Ovary (tissue), 9 donors: Measurements from ENCODE around the gene RHOU. TPM values are rescaled to one million over a fixed set of nuclear protein-coding genes. Genes with fewer than 3 reads are reported as not detected.

Source experiments
- DNase-seq, 5 donors: peaks; one replicate each; pipeline ENCODE4 v3.0.0-alpha.2; 2019 to 2020
- H3K27ac ChIP-seq, 2 donors: fragments of 200-600 bp; one replicate each; pipeline versions ENCODE4 v1.5.1 to v1.8.0; 2019 to 2022
- H3K27me3 ChIP-seq: fragments of 200-600 bp; one replicate; pipeline ENCODE4 v1.8.0; 2022
- H3K36me3 ChIP-seq: fragments of 200-600 bp; sonication (generic); one replicate; pipeline ENCODE4 v1.5.1; 2019
- H3K4me1 ChIP-seq: one replicate; pipeline ENCODE4 v1.8.1; 2013; ENCODE audit warnings: mild to moderate bottlenecking, moderate library complexity; ENCODE audit not compliant: insufficient read depth
- H3K4me3 ChIP-seq: fragments of 200-600 bp; sonication (generic); one replicate; pipeline ENCODE4 v1.5.1; 2017
- H3K9me3 ChIP-seq, 2 donors: fragments of 200-600 bp in 1 of 2; sonication (generic) in 1 of 2; one replicate each; pipeline versions ENCODE4 v1.5.1 to v1.8.1; 2013 to 2019; ENCODE audit warnings: mild to moderate bottlenecking in 1 of 2, moderate library complexity in 1 of 2
- CTCF ChIP-seq, 3 donors: fragments of 450-650 bp in 2 of 3; fragments of 200-600 bp in 1 of 3; IDR thresholded peaks; one replicate each; pipeline versions ENCODE4 v1.5.1 to v1.8.0; 2016 to 2022; ENCODE audit warnings: antibody characterized with exemption in 3 of 3, mild to moderate bottlenecking in 1 of 3
- EP300 ChIP-seq: sonication (generic); formaldehyde crosslinking; IDR thresholded peaks from one replicate; pipeline ENCODE4 v1.6.1; 2017; ENCODE audit warnings: antibody characterized with exemption
- POLR2A ChIP-seq: fragments of 450-650 bp; IDR thresholded peaks from one replicate; pipeline ENCODE4 v1.6.1; 2017; ENCODE audit warnings: antibody characterized with exemption, mild to moderate bottlenecking, moderate library complexity
- WGBS, 3 donors: extraction: QIAGEN DNeasy Blood & Tissue Kit in 1 of 3; methylation state at CpG; one replicate each; pipeline versions ENCODE4 v1.1.5 to v1.1.7; 2013 to 2017; 5-methylcytosine and 5-hydroxymethylcytosine counted together
- intact Hi-C, 4 donors: fragments of 100-400 bp; cut with DNase I; formaldehyde crosslinking; loops; one replicate each; pipeline versions ENCODE4 v1.11.0 to v1.15.1; 2022 to 2023
- polyA plus RNA-seq, 2 donors: library from polyadenylated mRNA; stranded (reverse); fragments of 200-250 nt in 1 of 2; fragments of 350-450 nt in 1 of 2; fragmentation: Illumina TruSeq in 1 of 2; extraction: RNeasy Lipid Tissue Mini Kit (QIAGEN cat#74804) in 1 of 2; gene quantifications; one replicate each; pipeline ENCODE4 v1.2.3, GENCODE V29; 2013 to 2014
- total RNA-seq, 7 donors: library from RNA; depleted of rRNA in 2 of 7; stranded (reverse); fragments of >200 nt in 2 of 7; fragmentation: NEBNext Ultra II Directional in 3 of 7; extraction: Animal tissue kit (Norgen Biotek cat#: 25700) in 3 of 7; gene quantifications; one replicate each; pipeline versions ENCODE4 v1.1.0 to v1.2.4, GENCODE V29; 2016 to 2023
- donor health status: DM: no; HTN: no; CAD: no; lungs with moderate emphysema.
- donor health status: DM: no; HTN: no; CAD: no.
- donor health status: Bipolar disorder and iron deficiency.
- donor health status: DM: yes; HTN: yes; CAD: no.
- donor health status: DM: no; HTN: no; CAD: no.
- donor health status: DM: yes; HTN: yes; CAD: no.

Gene RHOU
- total and polyA plus RNA-seq, 9 donors: 20.5 to 131 (median 37.8) TPM

- intact Hi-C loops: loop anchor here in 3 of 4 donors (10.0 kb wide), 2 partner anchors 172 to 522 kb away; no protein-coding TSS in a partner anchor
- no peak for DNase-seq
- no peaks in the 10 kb centered on the region for H3K9me3 ChIP-seq
- TF ChIP-seq CTCF (IDR thresholded peaks at IDR 0.05) (no peak), EP300 (no peak), POLR2A (no peak)
- WGBS, 3 donors: 74 to 82% (median 78%) methylated on average over 8 of the region's 8 CpGs
- no peak overlapping the region for H3K4me3 ChIP-seq
- H3K27me3 ChIP-seq: no peaks in the 10 kb centered on the region
- H3K36me3 ChIP-seq: no peaks in the 10 kb centered on the region
- H3K4me1 ChIP-seq: peaks cover 3% of the 10 kb centered on the region
- no peak overlapping the region for H3K27ac ChIP-seq
These were observed 2.9 kb upstream of the RHOU start for GRCh38 chr1:228732426-228732825.

- H3K4me3 ChIP-seq: no peak overlapping the region
- no peak for TF ChIP-seq POLR2A
- TF ChIP-seq CTCF (IDR thresholded peaks at IDR 0.05): no peak
- no peak for TF ChIP-seq EP300
- H3K9me3 ChIP-seq: no peaks in the 10 kb centered on the region
- H3K27me3 ChIP-seq: no peaks in the 10 kb centered on the region
- no peak for DNase-seq
- H3K36me3 ChIP-seq: no peaks in the 10 kb centered on the region
- WGBS, 3 donors: 82 to 94% (median 94%) methylated on average over 4 of the region's 4 CpGs
- peaks cover 2% of the 10 kb centered on the region for H3K4me1 ChIP-seq
- intact Hi-C loops: loop anchor here in 3 of 4 donors (10.0 kb wide), 2 partner anchors 171 to 521 kb away; no protein-coding TSS in a partner anchor
- H3K27ac ChIP-seq: no peak overlapping the region
These were observed 1.7 kb upstream of the RHOU start for GRCh38 chr1:228733576-228733975.

GRCh38 chr1:228735871-228736586 lies 750 bp downstream of the RHOU start:
- intact Hi-C loops: loop anchor here (1.0 to 10.0 kb wide), 6 partner anchors 66 to 519 kb away; no protein-coding TSS in a partner anchor
- H3K9me3 ChIP-seq: no peaks in the 10 kb centered on the region
- H3K27me3 ChIP-seq: no peaks in the 10 kb centered on the region
- peak overlapping the region; percentile 82 for H3K4me3 ChIP-seq
- TF ChIP-seq POLR2A (peak; percentile 24), CTCF (IDR thresholded peaks at IDR 0.05) (no peak), EP300 (no peak)
- H3K27ac ChIP-seq: peak overlapping the region; percentile 68 to 82
- no peaks in the 10 kb centered on the region for H3K36me3 ChIP-seq
- DNase-seq: peak; percentile 67 to 77 (median 69)
- 1% methylated on average over 58 to 60 of the region's 60 CpGs for WGBS, 3 donors
- peaks cover 2% of the 10 kb centered on the region for H3K4me1 ChIP-seq

GRCh38 chr1:228736844-228737445 lies 1.7 kb downstream of the RHOU start:
- no peak for DNase-seq
- Histone ChIP-seq H3K9me3 (no peaks in the 10 kb centered on the region), H3K36me3 (no peaks in the 10 kb centered on the region), H3K27ac (peak overlapping the region in 1 of 2 donors; percentile 68), H3K27me3 (no peaks in the 10 kb centered on the region), H3K4me3 (peak overlapping the region; percentile 82), H3K4me1 (peaks cover 2% of the 10 kb centered on the region)
- 17 to 35% (median 31%) methylated on average over 5 of the region's 5 CpGs for WGBS, 3 donors
- TF ChIP-seq POLR2A: no peak
- TF ChIP-seq CTCF (IDR thresholded peaks at IDR 0.05): no peak
- TF ChIP-seq EP300: no peak
- intact Hi-C loops: loop anchor here in 3 of 4 donors (5.0 to 10.0 kb wide), 5 partner anchors 65 to 518 kb away; no protein-coding TSS in a partner anchor
